Measurements from ENCODE around the gene GRPEL2. TPM values are rescaled to one million over a fixed set of nuclear protein-coding genes. Genes with fewer than 3 reads are reported as not detected.

The GRPEL2 gene
- total and polyA plus RNA-seq, 2 of the 8 experiments (the other 6 are each of a cell fraction or from before 2014, with no cell fraction given), result 11.2 to 52.2 TPM

GRCh38 chr5:149324641-149325040 is 20.7 kb upstream of the GRPEL2 start:
- Histone ChIP-seq H4K8ac (ENCODE audit: extremely low read depth, insufficient read depth, low read length) (no peak overlapping the region), H2BK20ac (ENCODE audit: low read length) (no peak overlapping the region), H3K9me3 (ENCODE audit: insufficient read depth in 2 of 2, low read depth in 1 of 2, low read length in 1 of 2) (no peaks in the 10 kb centered on the region), H3K23ac (ENCODE audit: insufficient read length) (no peak overlapping the region), H4K91ac (replicated peaks; ENCODE audit: insufficient read length, low read length) (no peak overlapping the region), H3K23me2 (ENCODE audit: low read depth, low read length) (no peaks in the 10 kb centered on the region), H4K5ac (ENCODE audit: insufficient read length, low read depth, low read length) (no peak overlapping the region), H2BK120ac (replicated peaks; ENCODE audit: low read depth, low read length) (no peak overlapping the region), H3K27me3 (replicated peaks in 1 of 4; ENCODE audit: control insufficient read depth in 3 of 4, extremely low read depth in 1 of 4, insufficient read depth in 3 of 4, low read length in 3 of 4) (no peaks in the 10 kb centered on the region), H2BK12ac (ENCODE audit: low read depth, low read length) (no peak overlapping the region), H2AK5ac (ENCODE audit: low read depth, low read length) (no peak overlapping the region), H3K36me3 (ENCODE audit: control insufficient read depth in 2 of 4, insufficient read depth in 4 of 4, low read length in 3 of 4) (no peaks in the 10 kb centered on the region), H3K4ac (replicated peaks; ENCODE audit: insufficient read length, low read depth, low read length) (no peak overlapping the region), H3K4me3 (ENCODE audit: extremely low read depth in 1 of 4, insufficient read depth in 2 of 4, low read depth in 3 of 4, low read length in 4 of 4) (no peak overlapping the region), H3K79me2 (ENCODE audit: control insufficient read depth in 1 of 2, insufficient read depth in 2 of 2, low read length in 2 of 2) (no peaks in the 10 kb centered on the region), H2BK15ac (ENCODE audit: low read length) (no peak overlapping the region), H3K14ac (ENCODE audit: insufficient read length) (no peak overlapping the region), H3K18ac (ENCODE audit: extremely low read depth, low read length) (no peak overlapping the region), H3K56ac (replicated peaks; ENCODE audit: insufficient read length, low read depth, low read length) (no peak overlapping the region), H2AFZ (ENCODE audit: low read length) (no peak overlapping the region), H3K9ac (replicated peaks in 1 of 4; ENCODE audit: extremely low read depth in 1 of 4, low read depth in 3 of 4, low read length in 3 of 4) (no peak overlapping the region), H3K79me1 (ENCODE audit: low read depth, low read length) (no peaks in the 10 kb centered on the region), H3K4me2 (ENCODE audit: insufficient read depth in 1 of 2, low read depth in 2 of 2, low read length in 2 of 2) (no peak overlapping the region), H3K4me1 (replicated peaks in 1 of 4; ENCODE audit: control insufficient read depth in 3 of 4, insufficient read depth in 4 of 4, low read length in 3 of 4) (peaks cover 0 to 4% (median 0%) of the 10 kb centered on the region in 4 experiments; a peak in 2 of 7 replicates), H3K27ac (ENCODE audit: low read depth, low read length) (no peak overlapping the region), H4K20me1 (replicated peaks in 1 of 2; ENCODE audit: control insufficient read depth in 1 of 2, insufficient read depth in 2 of 2, low read length in 2 of 2) (no peaks in the 10 kb centered on the region), H2BK5ac (ENCODE audit: low read depth, low read length) (no peak overlapping the region)
- POLR2A ChIA-PET (ENCODE audit: partially characterized antibody), result interaction anchor here (1.3 kb wide), 1 partner anchor 21 kb away, joined by 5 read pairs; the partner anchor contains the start of gene GRPEL2
- CTCF ChIA-PET (ENCODE audit: partially characterized antibody), result interaction anchor here (0.6 to 3.2 kb wide), 8 partner anchors 8 to 110 kb away, joined by 3 to 18 read pairs (median 6); partner anchors contain the start of gene GRPEL2
- DNase-seq (ENCODE audit: low read depth in 1 of 2, low spot score in 2 of 2) (no peak), FAIRE-seq (no peak)
- WGBS, 2 experiments (ENCODE audit: extremely low coverage in 1 of 2, insufficient coverage in 1 of 2, insufficient read length in 1 of 2, insufficient replicate concordance in 2 of 2, low coverage in 1 of 2, low lambda C conversion rate in 2 of 2, missing lambda C conversion rate in 1 of 2), result 100% methylated on average over 2 of the region's 2 CpGs; no CpG with 5 or more reads in 1 of the 2 experiments
- TF ChIP-seq BACH1 (IDR thresholded peaks at IDR 0.05; ENCODE audit: low read length) (no peak), TCF12 (IDR thresholded peaks at IDR 0.05; ENCODE audit: low read depth, low read length) (no peak), ATF3 (IDR thresholded peaks at IDR 0.05; ENCODE audit: insufficient read depth, low read depth, low read length) (no peak), CREB1 (IDR thresholded peaks at IDR 0.05) (no peak), MAFK (IDR thresholded peaks at IDR 0.05; ENCODE audit: low read depth, low read length) (no peak), EZH2 (IDR thresholded peaks at IDR 0.05; ENCODE audit: low read depth, low read length, severe bottlenecking) (no peak), CEBPB (IDR thresholded peaks at IDR 0.05; ENCODE audit: low read depth, low read length) (no peak), CTBP2 (IDR thresholded peaks at IDR 0.05; ENCODE audit: borderline replicate concordance, insufficient read depth, insufficient read length, low read length) (no peak), KDM4A (IDR thresholded peaks at IDR 0.05; ENCODE audit: low read depth, low read length, severe bottlenecking) (no peak), POLR2AphosphoS5 (IDR thresholded peaks at IDR 0.05; ENCODE audit: low read depth, low read length) (no peak), SIX5 (IDR thresholded peaks at IDR 0.05; ENCODE audit: low read depth, low read length) (no peak), SAP30 (IDR thresholded peaks at IDR 0.05; ENCODE audit: insufficient read depth, insufficient replicate concordance, low read length) (no peak), TAF7 (optimal IDR thresholded peaks at IDR 0.05; ENCODE audit: borderline replicate concordance, low read depth, low read length) (no peak), HDAC6 (IDR thresholded peaks at IDR 0.05; ENCODE audit: low read depth, low read length) (no peak)

Data from H1 (cell line).